ENCODE measurements around the gene SBK1. TPM values are rescaled to one million over a fixed set of nuclear protein-coding genes. Genes with fewer than 3 reads are reported as not detected.

Gene SBK1
- total and polyA plus RNA-seq, 2 experiments from 2014 or later, result 12.0 to 15.3 TPM

DNA sequence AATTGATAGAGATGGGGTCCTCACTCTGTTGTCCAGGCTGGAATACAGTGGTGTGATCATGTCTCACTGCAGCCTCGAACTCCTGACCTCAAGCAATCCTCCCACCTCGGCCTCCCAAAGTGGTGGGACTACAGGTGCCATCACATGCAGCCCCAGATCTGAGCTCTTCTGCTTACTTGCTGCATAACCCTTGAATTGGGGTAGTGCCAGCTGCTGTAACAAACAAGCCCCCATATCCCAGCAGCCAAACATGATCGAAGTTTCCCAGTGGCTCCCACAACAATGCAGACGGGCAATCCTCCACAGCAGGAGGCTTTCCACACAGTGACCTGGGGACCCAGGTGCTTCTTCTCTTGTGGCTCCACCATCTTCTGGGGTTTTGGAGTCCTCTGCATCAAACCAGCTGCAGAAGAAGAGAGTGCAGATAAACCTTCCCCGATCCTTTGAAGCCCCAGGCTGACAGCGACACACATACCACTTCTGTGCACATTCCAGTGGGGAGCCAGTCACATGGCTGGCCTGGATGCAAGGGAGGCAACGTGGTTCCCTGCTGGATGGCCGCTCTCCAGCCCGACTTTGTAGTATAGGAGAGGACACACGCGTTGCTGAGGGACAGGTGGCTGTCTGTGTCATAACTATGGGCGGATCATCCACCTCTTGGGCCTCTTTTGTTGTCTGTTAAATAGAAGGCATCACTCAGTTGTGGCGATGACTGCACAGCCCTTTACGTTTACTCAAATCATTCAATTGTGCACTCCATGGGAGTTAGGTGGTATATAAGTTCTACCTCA, 16.7 kb downstream of the SBK1 start:
- Histone ChIP-seq H3K27ac (no peak overlapping the region), H3K9me3 (ENCODE audit: low read depth) (no peaks in the 10 kb centered on the region), H3K27me3 (no peaks in the 10 kb centered on the region), H3K4me3 (no peak overlapping the region), H3K36me3 (no peaks in the 10 kb centered on the region), H3K4me1 (ENCODE audit: low read depth) (no peaks in the 10 kb centered on the region)
- no peak for DNase-seq (ENCODE audit: low read depth in 1 of 2, low spot score in 1 of 2)
- no peak for TF ChIP-seq CTCF (IDR thresholded peaks at IDR 0.05; ENCODE audit: low read depth, low read length)

GRCh38 chr16:28309811-28310311, 17.5 kb downstream of the SBK1 start:
- Histone ChIP-seq H3K4me1 (ENCODE audit: low read depth) (no peaks in the 10 kb centered on the region), H3K36me3 (no peaks in the 10 kb centered on the region), H3K27me3 (no peaks in the 10 kb centered on the region), H3K9me3 (ENCODE audit: low read depth) (no peaks in the 10 kb centered on the region), H3K27ac (no peak overlapping the region), H3K4me3 (no peak overlapping the region)
- DNase-seq (ENCODE audit: low read depth in 1 of 2, low spot score in 1 of 2), result no peak
- TF ChIP-seq CTCF (IDR thresholded peaks at IDR 0.05; ENCODE audit: low read depth, low read length), result no peak

- DNase-seq (ENCODE audit: low read depth in 1 of 2, low spot score in 1 of 2), result no peak
Observed at GRCh38 chr16:28310796-28311195, 18.5 kb downstream of the SBK1 start.

DNA sequence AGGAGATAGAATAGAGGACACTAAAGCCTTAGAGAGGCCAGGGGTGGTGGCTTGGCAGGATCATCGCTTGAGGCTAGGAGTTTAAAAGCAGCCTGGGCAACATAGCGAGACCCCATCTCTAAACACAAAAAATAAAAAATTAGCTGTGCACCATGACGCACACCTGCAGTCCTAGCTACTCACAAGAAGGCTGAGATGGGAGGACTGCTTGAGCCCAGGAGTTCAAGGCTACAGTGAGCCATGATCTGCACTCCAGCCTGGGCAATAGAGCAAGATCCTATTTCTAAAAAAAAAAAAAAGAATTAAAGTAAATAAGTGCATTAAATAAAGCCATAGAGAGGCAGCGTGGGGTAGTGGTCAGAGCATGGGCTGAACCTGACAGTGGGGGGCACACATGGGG, 19.1 kb downstream of the SBK1 start:
- H3K4me1 ChIP-seq (ENCODE audit: low read depth), result no peaks in the 10 kb centered on the region
- no peak for DNase-seq (ENCODE audit: low read depth in 1 of 2, low spot score in 1 of 2)
- H3K27ac ChIP-seq, result no peak overlapping the region
- no peaks in the 10 kb centered on the region for H3K9me3 ChIP-seq (ENCODE audit: low read depth)
- no peak for TF ChIP-seq CTCF (IDR thresholded peaks at IDR 0.05; ENCODE audit: low read depth, low read length)
- no peaks in the 10 kb centered on the region for H3K27me3 ChIP-seq
- H3K4me3 ChIP-seq, result no peak overlapping the region
- H3K36me3 ChIP-seq, result no peaks in the 10 kb centered on the region

More at GRCh38 chr16:28310796-28311195, 18.5 kb downstream of the SBK1 start:
- no peak overlapping the region for H3K27ac ChIP-seq
- H3K4me1 ChIP-seq (ENCODE audit: low read depth), result no peaks in the 10 kb centered on the region
- no peaks in the 10 kb centered on the region for H3K27me3 ChIP-seq
- TF ChIP-seq CTCF (IDR thresholded peaks at IDR 0.05; ENCODE audit: low read depth, low read length), result no peak
- H3K9me3 ChIP-seq (ENCODE audit: low read depth), result no peaks in the 10 kb centered on the region
- no peaks in the 10 kb centered on the region for H3K36me3 ChIP-seq
- no peak overlapping the region for H3K4me3 ChIP-seq

DNA sequence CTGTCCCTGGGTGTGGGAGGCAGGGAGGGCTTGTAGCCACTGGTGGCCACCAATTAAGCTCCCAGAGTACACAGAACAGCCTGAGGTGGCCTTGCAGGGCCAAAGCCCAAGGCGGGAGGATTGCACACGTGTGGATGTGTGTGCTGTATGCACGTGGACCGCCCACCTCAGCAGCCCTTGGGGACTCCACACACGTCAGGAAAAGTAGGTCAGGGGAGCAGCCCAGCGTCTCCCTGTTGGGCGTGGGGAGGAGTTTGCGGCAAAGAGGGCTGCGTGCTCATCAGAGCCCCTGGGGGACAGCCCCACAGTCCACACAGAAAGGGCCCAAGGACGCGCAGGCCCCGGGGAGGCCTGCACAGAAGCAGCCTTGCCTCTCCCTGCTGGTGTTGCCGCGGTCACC, 19.6 kb downstream of the SBK1 start:
- TF ChIP-seq CTCF (IDR thresholded peaks at IDR 0.05; ENCODE audit: low read depth, low read length), result no peak
- no peak for DNase-seq (ENCODE audit: low read depth in 1 of 2, low spot score in 1 of 2)
- Histone ChIP-seq H3K4me1 (ENCODE audit: low read depth) (no peaks in the 10 kb centered on the region), H3K27ac (no peak overlapping the region), H3K9me3 (ENCODE audit: low read depth) (no peaks in the 10 kb centered on the region), H3K36me3 (no peaks in the 10 kb centered on the region), H3K27me3 (no peaks in the 10 kb centered on the region), H3K4me3 (no peak overlapping the region)
